Activated naive CD8-positive, alpha-beta T cell treated with anti-CD3 and anti-CD28 coated beads, Interleukin-2, amount 10 ng/mL, durations not matched to agents 7 days and 5 days (primary cell): ENCODE results near the gene VAC14. TPM values are rescaled to one million over a fixed set of nuclear protein-coding genes. Genes with fewer than 3 reads are reported as not detected.

Experiments
- ATAC-seq: fragments of 150-1000 bp; cut with Tn5 transposase; one replicate; pipeline ENCODE4 v1.10.0; 2021; ENCODE audit warnings: low read depth, moderate library complexity
- POLR2A ChIA-PET: fragments of 350-600 bp; sonication (Branson Sonifier 250); formaldehyde crosslinking; loops from one replicate; lab custom pipeline; 2021; ENCODE audit warnings: antibody characterized with exemption; lab: Charles Lee
- DNase-seq: peaks from one replicate; pipeline ENCODE4 v3.0.0; 2021
- H3K27ac Mint-ChIP-seq: one replicate; pipeline ENCODE4 v1.8.0; 2022; ENCODE audit warnings: mild to moderate bottlenecking, mixed read lengths
- H3K27me3 Mint-ChIP-seq: one replicate; pipeline ENCODE4 v1.8.0; 2022; ENCODE audit warnings: mild to moderate bottlenecking, moderate library complexity, mixed read lengths
- H3K36me3 Mint-ChIP-seq: one replicate; pipeline ENCODE4 v1.8.0; 2021; ENCODE audit warnings: mild to moderate bottlenecking, mixed read lengths
- H3K4me1 Mint-ChIP-seq: one replicate; pipeline ENCODE4 v1.8.0; 2021; ENCODE audit warnings: mixed read lengths
- H3K4me3 Mint-ChIP-seq: one replicate; pipeline ENCODE4 v1.8.0; 2022; ENCODE audit warnings: mild to moderate bottlenecking, moderate library complexity, mixed read lengths
- H3K9me3 Mint-ChIP-seq: one replicate; pipeline ENCODE4 v1.8.0; 2021; ENCODE audit warnings: mixed read lengths
- total RNA-seq, 2 experiments: library from RNA; stranded (reverse); gene quantifications; one replicate each; pipeline ENCODE4 v1.2.3, GENCODE V29; 2021

VAC14 gene
- total RNA-seq, 2 experiments from 2014 or later, result 34.4 to 36.9 TPM

- H3K27me3 Mint-ChIP-seq, result no peaks in the 10 kb centered on the region
These were observed 4.7 kb downstream of the VAC14 start for GRCh38 chr16:70796301-70796700.

DNA sequence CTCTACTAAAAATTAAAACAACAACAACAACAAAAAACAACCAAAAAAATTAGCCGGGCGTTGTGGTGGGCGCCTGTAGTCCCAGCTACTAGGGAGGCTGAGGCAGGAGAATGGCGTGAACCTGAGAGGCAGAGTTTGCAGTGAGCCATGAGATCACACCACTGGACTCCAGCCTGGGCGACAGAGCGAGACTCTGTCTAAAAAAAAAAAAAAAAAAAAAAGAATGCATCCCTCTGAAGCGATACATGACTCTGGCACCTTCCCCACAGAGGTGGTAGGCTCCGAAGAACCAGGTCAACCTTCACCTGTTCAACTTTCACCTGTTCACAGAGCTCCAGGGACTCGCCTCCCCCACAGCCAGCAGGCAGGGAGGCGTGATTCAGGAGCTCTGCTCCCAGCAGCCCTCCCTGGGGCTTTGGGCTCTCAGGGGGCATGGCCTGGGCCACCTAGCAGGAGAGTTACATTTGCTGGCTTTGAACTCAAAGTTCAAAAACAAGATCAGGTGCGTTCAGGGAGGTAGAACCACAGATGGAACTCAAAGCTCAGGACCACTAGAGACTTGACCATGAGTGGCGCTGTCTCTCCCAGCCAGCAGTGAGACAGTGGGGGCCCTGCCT, 5.6 kb downstream of the VAC14 start:
- Mint-ChIP-seq H3K4me1 (peaks cover 19% of the 10 kb centered on the region), H3K9me3 (no peaks in the 10 kb centered on the region), H3K27me3 (no peaks in the 10 kb centered on the region), H3K27ac (no peak overlapping the region), H3K4me3 (no peak overlapping the region), H3K36me3 (no peaks in the 10 kb centered on the region)
- no peak for DNase-seq
- no peak for ATAC-seq
- POLR2A ChIA-PET, result no interaction called here

More at GRCh38 chr16:70796301-70796700, 4.7 kb downstream of the VAC14 start:
- POLR2A ChIA-PET, result no interaction called here
- Mint-ChIP-seq H3K4me3 (no peak overlapping the region), H3K9me3 (no peaks in the 10 kb centered on the region), H3K27ac (no peak overlapping the region), H3K36me3 (no peaks in the 10 kb centered on the region), H3K4me1 (peaks cover 17% of the 10 kb centered on the region)
- no peak for ATAC-seq
- no peak for DNase-seq

DNA sequence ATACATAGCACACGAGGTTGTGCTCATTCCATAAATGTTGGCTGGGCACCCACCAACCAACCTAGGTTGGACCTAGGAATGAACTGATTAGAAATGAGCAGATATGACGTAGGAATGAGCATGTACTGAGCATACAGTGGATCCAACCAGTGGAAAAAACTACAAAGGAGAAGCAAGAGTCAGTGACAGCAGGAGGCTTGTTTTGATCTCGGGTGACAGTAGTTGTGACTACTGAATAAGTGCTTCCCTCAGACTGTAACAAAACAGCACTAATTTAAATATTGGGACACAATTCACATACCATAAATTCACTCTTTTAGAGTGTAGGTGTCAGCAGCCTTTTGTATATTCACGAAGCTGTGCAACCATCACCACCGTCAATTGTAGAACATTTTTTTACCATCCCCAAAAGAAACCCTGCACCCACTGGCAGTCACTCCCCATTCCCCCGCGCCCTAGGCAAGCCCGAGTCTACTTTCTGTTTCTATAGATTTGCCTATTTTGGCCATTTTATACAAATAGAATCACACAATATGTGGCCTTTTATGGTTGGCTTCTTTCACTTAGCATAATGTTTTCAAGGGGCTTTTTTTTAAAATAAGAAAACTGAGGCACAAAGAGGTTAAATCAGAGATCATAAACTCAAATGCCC, 7.0 kb downstream of the VAC14 start:
- H3K27me3 Mint-ChIP-seq, result no peaks in the 10 kb centered on the region
- H3K36me3 Mint-ChIP-seq, result no peaks in the 10 kb centered on the region
- H3K4me3 Mint-ChIP-seq, result no peak overlapping the region
- no peaks in the 10 kb centered on the region for H3K9me3 Mint-ChIP-seq
- H3K27ac Mint-ChIP-seq, result no peak overlapping the region
- DNase-seq (no peak), ATAC-seq (no peak)
- peaks cover 8% of the 10 kb centered on the region for H3K4me1 Mint-ChIP-seq
- POLR2A ChIA-PET, result no interaction called here

- no peak overlapping the region for H3K4me3 Mint-ChIP-seq
- H3K27me3 Mint-ChIP-seq, result no peaks in the 10 kb centered on the region
- H3K9me3 Mint-ChIP-seq, result no peaks in the 10 kb centered on the region
- H3K36me3 Mint-ChIP-seq, result no peaks in the 10 kb centered on the region
- H3K27ac Mint-ChIP-seq, result no peak overlapping the region
- DNase-seq (no peak), ATAC-seq (no peak)
- peaks cover 4% of the 10 kb centered on the region for H3K4me1 Mint-ChIP-seq
- POLR2A ChIA-PET, result no interaction called here
These were observed 10.1 kb downstream of the VAC14 start for GRCh38 chr16:70790815-70791214.

DNA sequence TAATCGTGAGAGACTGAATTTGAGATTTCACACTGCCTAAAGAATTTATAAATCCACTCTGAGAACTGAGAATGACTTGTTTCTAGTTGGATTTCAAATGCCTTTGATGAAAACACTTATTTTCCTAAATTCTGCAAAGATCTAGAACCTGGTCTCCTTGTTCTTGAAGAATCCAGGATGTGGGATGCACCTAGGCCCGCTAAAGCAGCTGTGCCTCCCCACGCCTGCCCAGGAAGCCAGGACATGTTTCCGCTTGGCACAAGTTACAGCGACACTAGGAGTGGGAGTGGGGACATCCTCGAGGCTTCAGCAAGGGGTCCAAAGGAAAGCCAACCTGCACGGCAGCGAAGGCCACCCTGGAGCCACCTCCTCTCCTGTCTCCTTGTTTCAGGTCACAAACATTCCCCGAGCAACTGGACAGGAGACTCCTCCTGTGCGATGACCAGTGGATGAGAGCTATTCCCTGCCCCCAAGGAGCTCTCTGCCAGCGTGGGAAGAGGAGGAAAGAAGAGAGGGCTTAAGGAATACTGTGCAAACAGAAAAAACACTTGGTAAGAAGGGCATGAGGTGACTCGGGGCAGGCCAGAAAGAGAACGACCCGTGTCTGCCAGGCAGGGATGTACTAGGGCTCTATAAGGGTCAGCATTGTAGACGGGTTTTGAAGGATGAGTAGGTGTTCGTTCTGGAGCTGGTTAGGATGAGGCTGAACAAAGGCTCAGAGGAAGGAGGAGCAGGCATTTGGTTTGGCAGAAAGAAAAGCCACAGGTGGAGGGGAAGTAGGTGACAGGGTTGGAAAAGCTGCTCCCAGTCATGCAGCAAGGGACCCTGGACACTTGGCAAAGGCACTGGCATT, 11.1 kb downstream of the VAC14 start:
- Mint-ChIP-seq H3K27me3 (no peaks in the 10 kb centered on the region), H3K36me3 (no peaks in the 10 kb centered on the region), H3K4me3 (no peak overlapping the region), H3K9me3 (no peaks in the 10 kb centered on the region), H3K4me1 (peaks cover 4% of the 10 kb centered on the region), H3K27ac (no peak overlapping the region)
- POLR2A ChIA-PET, result no interaction called here
- ATAC-seq (no peak), DNase-seq (no peak)

DNA sequence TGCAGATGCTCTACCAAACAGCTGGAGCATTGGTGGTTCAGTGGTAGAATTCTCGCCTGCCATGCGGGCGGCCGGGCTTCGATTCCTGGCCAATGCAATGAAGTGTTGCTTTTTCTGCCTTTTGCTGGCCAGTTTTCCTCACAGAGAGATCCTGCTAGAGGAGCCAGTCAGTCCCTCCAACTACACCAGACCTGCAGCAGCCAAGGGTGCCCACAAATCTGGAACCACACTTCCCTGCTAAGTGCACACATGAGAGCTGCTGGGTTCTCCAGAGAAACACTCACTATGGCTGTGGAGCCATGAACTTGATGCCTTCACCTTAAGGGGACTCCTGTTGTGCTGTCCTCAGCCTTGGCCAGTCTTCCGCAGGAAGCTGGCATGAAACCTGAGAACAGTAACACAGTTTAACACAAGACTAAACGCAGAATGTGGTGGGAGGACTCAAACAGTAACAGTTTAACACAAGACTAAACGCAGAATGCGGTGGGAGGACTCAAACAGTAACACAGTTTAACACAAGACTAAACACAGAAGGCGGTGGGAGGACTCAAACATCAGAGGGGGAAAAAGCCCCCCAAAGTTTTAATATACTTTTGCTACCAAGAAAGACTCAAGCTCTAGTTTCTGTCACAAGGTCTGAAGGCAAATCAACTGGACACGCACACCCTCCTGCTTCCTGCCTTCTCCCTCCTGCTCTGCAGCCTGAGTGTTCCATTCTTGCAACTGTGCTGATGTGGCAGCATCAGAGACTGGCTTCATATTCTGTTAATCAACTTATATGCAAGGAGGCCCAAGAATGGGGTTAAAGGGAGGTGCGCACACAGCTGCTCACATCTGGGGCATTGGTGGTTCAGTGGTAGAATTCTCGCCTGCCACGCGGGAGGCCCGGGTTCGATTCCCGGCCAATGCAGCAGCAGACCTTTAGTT, 12.0 kb downstream of the VAC14 start:
- H3K4me3 Mint-ChIP-seq, result no peak overlapping the region
- DNase-seq (no peak), ATAC-seq (no peak)
- POLR2A ChIA-PET, result no interaction called here
- no peaks in the 10 kb centered on the region for H3K27me3 Mint-ChIP-seq
- H3K9me3 Mint-ChIP-seq, result no peaks in the 10 kb centered on the region
- no peak overlapping the region for H3K27ac Mint-ChIP-seq
- peaks cover 3% of the 10 kb centered on the region for H3K36me3 Mint-ChIP-seq
- peaks cover 2% of the 10 kb centered on the region for H3K4me1 Mint-ChIP-seq

GRCh38 chr16:70786020-70786755, 14.8 kb downstream of the VAC14 start:
- no peaks in the 10 kb centered on the region for H3K9me3 Mint-ChIP-seq
- ATAC-seq, result no peak
- H3K27me3 Mint-ChIP-seq, result no peaks in the 10 kb centered on the region
- no peak for DNase-seq
- no peak overlapping the region for H3K27ac Mint-ChIP-seq
- no peak overlapping the region for H3K4me3 Mint-ChIP-seq
- peaks cover 2% of the 10 kb centered on the region for H3K4me1 Mint-ChIP-seq
- H3K36me3 Mint-ChIP-seq, result peaks cover 22% of the 10 kb centered on the region
- POLR2A ChIA-PET, result no interaction called here

DNA sequence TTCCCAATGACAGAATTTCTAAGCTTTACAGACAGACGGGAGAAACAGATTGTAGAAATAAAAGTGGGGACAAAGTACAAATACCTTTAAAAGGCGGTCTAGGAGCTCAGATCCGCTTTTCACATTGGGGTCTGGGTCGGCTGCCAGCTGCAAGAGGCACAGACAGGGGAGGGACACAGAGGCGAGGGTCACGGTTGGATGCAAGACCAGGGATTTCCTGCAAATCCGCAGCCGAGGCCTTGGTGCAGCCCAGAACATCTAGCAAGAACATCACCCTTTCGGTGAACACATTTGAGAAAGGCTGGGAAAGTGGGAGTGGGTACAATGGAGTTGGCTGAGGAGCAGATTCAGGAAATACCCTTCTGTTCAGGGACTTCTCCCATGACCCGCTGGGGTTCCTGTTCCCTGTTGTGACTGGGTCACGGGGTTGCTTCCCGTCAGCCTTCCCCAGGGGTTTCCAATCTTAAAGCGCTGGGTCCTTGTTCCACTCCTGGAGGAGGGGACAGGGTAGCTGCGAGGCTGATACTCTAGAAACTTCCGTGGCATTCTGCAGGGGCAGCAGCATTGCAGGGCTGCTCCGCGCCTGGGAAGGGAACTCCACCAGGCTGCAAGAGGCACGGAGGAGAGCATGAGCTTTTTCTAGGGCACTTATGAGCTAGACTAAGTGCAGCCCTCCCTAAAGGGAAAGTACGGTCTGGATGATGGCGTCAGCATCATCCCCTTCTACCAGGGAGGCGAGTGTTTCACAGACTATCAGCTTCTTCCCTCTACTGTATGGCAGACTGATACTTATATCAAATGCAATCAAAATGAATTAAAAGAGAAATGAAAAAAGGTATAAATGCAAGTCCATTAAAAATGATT, 16.0 kb downstream of the VAC14 start:
- Mint-ChIP-seq H3K27ac (no peak overlapping the region), H3K4me3 (no peak overlapping the region), H3K36me3 (peaks cover 32% of the 10 kb centered on the region), H3K4me1 (no peaks in the 10 kb centered on the region), H3K9me3 (no peaks in the 10 kb centered on the region), H3K27me3 (no peaks in the 10 kb centered on the region)
- POLR2A ChIA-PET, result no interaction called here
- DNase-seq (no peak), ATAC-seq (no peak)

GRCh38 chr16:70782237-70782636, 18.7 kb downstream of the VAC14 start:
- no peaks in the 10 kb centered on the region for H3K4me1 Mint-ChIP-seq
- H3K9me3 Mint-ChIP-seq, result no peaks in the 10 kb centered on the region
- H3K27me3 Mint-ChIP-seq, result no peaks in the 10 kb centered on the region
- DNase-seq, result no peak
- no peak overlapping the region for H3K4me3 Mint-ChIP-seq
- POLR2A ChIA-PET, result no interaction called here
- no peak for ATAC-seq
- H3K36me3 Mint-ChIP-seq, result peaks cover 33% of the 10 kb centered on the region
- no peak overlapping the region for H3K27ac Mint-ChIP-seq

DNA sequence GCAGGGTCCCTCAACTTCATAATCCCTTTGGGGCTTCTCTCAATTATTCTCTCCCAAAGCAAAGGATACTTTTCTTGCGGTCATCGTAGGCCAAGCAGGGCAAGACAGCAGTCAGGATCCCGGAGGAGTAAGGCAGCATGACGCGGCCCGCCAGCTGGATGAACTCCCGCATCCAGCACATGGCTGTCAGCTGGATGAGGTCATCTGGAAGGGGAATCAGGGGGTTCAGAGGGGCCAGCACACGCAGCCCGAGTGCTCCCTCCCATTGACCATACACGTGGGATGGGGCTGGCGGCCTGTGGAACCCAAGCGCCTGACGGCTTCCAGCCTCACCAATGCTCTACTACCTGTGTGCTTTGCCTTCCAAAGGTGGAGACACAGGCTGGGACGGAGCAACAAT, 19.2 kb downstream of the VAC14 start:
- DNase-seq (no peak), ATAC-seq (no peak)
- no peaks in the 10 kb centered on the region for H3K27me3 Mint-ChIP-seq
- H3K36me3 Mint-ChIP-seq, result peaks cover 33% of the 10 kb centered on the region
- H3K9me3 Mint-ChIP-seq, result no peaks in the 10 kb centered on the region
- POLR2A ChIA-PET, result no interaction called here
- no peak overlapping the region for H3K4me3 Mint-ChIP-seq
- no peaks in the 10 kb centered on the region for H3K4me1 Mint-ChIP-seq
- H3K27ac Mint-ChIP-seq, result no peak overlapping the region

DNA sequence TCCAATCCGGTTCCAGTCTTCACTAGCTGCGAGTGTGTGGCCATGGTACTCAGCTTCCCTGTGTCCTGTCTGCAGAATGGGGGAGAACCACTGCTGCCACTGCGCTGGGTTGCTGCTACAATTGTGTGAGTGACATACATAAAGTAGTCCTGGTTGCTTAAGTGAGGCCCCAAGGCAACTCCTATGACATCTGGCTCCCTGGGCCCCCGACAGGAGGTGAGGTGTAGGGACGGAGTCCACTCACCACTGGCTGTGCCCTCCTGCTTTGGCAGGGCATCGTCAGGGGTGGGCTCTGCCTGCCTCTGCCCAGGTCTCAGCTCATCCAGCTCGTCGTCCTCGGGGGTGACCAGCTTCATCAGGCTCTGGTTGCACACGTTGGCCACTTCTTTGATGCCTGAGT, 20.4 kb downstream of the VAC14 start:
- POLR2A ChIA-PET, result no interaction called here
- peaks cover 33% of the 10 kb centered on the region for H3K36me3 Mint-ChIP-seq
- DNase-seq (no peak), ATAC-seq (no peak)
- H3K4me3 Mint-ChIP-seq, result no peak overlapping the region
- no peak overlapping the region for H3K27ac Mint-ChIP-seq
- H3K4me1 Mint-ChIP-seq, result no peaks in the 10 kb centered on the region
- H3K27me3 Mint-ChIP-seq, result no peaks in the 10 kb centered on the region
- no peaks in the 10 kb centered on the region for H3K9me3 Mint-ChIP-seq

GRCh38 chr16:70779361-70779760, 21.6 kb downstream of the VAC14 start:
- DNase-seq (no peak), ATAC-seq (no peak)
- Mint-ChIP-seq H3K4me1 (no peaks in the 10 kb centered on the region), H3K4me3 (no peak overlapping the region), H3K9me3 (no peaks in the 10 kb centered on the region), H3K27ac (no peak overlapping the region), H3K36me3 (peaks cover 30% of the 10 kb centered on the region), H3K27me3 (no peaks in the 10 kb centered on the region)
- POLR2A ChIA-PET, result interaction anchor here (0.6 to 1.4 kb wide), 3 partner anchors 16 to 212 kb away, joined by 3 to 5 read pairs (median 4); partner anchors contain the start of gene VAC14
